GM18505 (cell line): ENCODE data around the gene IGF2R.
"Not testable (repeated sequence)": the region's sequence is repeated elsewhere in the genome, so short reads cannot be mapped to it uniquely, and the experiment has no call there.

Experiments
- ATAC-seq: cut with Tn5 transposase; IDR thresholded peaks from one replicate; pipeline ENCODE4 v1.9.1; 2021; ENCODE audit not compliant: unreplicated experiment
- POLR2A ChIP-seq: IDR thresholded peaks from 4 replicates; pipeline ENCODE4 v1.6.1; 2011; ENCODE audit warnings: borderline replicate concordance; ENCODE audit not compliant: insufficient read depth, insufficient read length; ENCODE audit errors: extremely low read depth

Gene IGF2R

GRCh38 chr6:160129881-160130615 lies 161.2 kb downstream of the IGF2R start:
- no peak for ATAC-seq
- TF ChIP-seq POLR2A = no peak

GRCh38 chr6:160130729-160131484 lies 162.0 kb downstream of the IGF2R start:
- no peak for ATAC-seq
- TF ChIP-seq POLR2A = no peak

GRCh38 chr6:160131636-160132296 lies 162.9 kb downstream of the IGF2R start:
- no peak for TF ChIP-seq POLR2A
- ATAC-seq = no peak

- ATAC-seq = no peak
- no peak for TF ChIP-seq POLR2A
Observed at GRCh38 chr6:160132297-160132637, 163.4 kb downstream of the IGF2R start.

- TF ChIP-seq POLR2A = no peak
- no peak for ATAC-seq
Observed at GRCh38 chr6:160132776-160133338, 164.0 kb downstream of the IGF2R start.

GRCh38 chr6:160133441-160134336 lies 164.8 kb downstream of the IGF2R start:
- ATAC-seq = no peak

GRCh38 chr6:160134337-160134751 lies 165.5 kb downstream of the IGF2R start:
- ATAC-seq = not testable (repeated sequence)

More at GRCh38 chr6:160133441-160134336, 164.8 kb downstream of the IGF2R start:
- TF ChIP-seq POLR2A = no peak

GRCh38 chr6:160134779-160135547 lies 166.1 kb downstream of the IGF2R start:
- no peak for ATAC-seq
- no peak for TF ChIP-seq POLR2A

- TF ChIP-seq POLR2A = no peak
- ATAC-seq = no peak
Observed at GRCh38 chr6:160135907-160136655, 167.2 kb downstream of the IGF2R start.

GRCh38 chr6:160137130-160137988 lies 168.5 kb downstream of the IGF2R start:
- no peak for TF ChIP-seq POLR2A
- no peak for ATAC-seq
